ENCODE measurements around the gene CNTFR. TPM values are rescaled to one million over a fixed set of nuclear protein-coding genes. Genes with fewer than 3 reads are reported as not detected.

The CNTFR gene
- total RNA-seq, 1 donor from 2014 or later = 8.6 TPM

DNA sequence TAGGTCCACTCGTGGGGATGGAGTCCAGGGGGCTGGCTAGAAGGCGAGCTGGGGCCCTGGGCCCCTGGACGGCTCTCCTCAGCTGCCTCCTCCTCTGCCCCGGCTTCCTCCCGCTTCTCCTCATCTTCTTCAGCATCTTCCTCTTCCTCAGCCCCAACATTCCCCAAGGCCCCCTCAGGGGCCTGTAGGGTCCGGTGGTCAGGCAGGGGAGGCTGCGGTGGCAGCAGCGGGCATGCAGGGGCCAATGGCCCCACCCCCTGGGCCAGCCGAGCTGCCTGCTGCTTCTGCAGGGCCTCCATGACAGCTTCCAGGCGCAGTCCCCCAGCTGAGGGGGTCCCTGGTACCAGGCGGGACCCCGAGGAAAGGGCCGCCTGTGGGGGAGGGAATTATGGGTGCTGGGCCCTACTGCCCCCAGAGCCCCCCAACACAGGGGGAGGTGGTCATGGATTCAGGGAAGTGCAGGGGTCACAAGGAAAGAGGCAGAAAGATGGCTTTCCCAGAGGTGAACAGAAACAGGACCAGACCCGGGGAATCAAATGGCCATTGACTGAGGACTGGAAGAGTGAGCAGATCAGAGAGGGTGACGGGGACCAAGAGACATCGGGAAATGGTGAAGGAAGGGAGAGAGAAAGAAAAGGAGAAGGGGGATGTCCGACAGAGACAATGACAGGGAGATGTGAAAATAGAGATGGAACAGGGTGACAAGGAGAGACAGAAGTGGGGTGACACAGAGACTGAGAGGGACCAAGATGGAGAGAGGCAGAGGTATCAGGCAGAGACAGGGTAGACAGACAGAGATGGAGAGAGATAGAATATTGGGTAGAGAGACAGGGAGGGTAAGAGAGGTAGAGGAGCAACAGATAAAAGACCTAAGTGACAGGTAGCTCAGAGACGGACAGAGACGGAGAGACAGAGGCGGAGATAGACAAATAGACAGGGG lies 38.5 kb upstream of the CNTFR start:
- no peak overlapping the region for H3K27ac Mint-ChIP-seq
- Histone ChIP-seq H2AFZ (replicated peaks) (peak overlapping the region; percentile 75), H3K9me3 (ENCODE audit: low read depth) (no peaks in the 10 kb centered on the region), H3K27ac (no peak overlapping the region), H3K4me3 (peak overlapping the region; percentile 66), H3K36me3 (no peaks in the 10 kb centered on the region), H3K9ac (no peak overlapping the region), H3K4me1 (peaks cover 61% of the 10 kb centered on the region), H3K27me3 (peaks cover 70% of the 10 kb centered on the region), H4K20me1 (ENCODE audit: low read depth) (no peaks in the 10 kb centered on the region), H3K4me2 (peak overlapping the region; percentile 97), H3K79me2 (ENCODE audit: low read depth) (no peaks in the 10 kb centered on the region), H3F3A (ENCODE audit: low read depth) (peaks cover 39% of the 10 kb centered on the region)
- peaks cover 4% of the 10 kb centered on the region for H3K9me3 Mint-ChIP-seq
- no peaks in the 10 kb centered on the region for H3K36me3 Mint-ChIP-seq
- TF ChIP-seq EZH2 (IDR thresholded peaks at IDR 0.05) (no peak), EZH2phosphoT487 (IDR thresholded peaks at IDR 0.05) (no peak)
- TF ChIP-seq, protein P1, sequence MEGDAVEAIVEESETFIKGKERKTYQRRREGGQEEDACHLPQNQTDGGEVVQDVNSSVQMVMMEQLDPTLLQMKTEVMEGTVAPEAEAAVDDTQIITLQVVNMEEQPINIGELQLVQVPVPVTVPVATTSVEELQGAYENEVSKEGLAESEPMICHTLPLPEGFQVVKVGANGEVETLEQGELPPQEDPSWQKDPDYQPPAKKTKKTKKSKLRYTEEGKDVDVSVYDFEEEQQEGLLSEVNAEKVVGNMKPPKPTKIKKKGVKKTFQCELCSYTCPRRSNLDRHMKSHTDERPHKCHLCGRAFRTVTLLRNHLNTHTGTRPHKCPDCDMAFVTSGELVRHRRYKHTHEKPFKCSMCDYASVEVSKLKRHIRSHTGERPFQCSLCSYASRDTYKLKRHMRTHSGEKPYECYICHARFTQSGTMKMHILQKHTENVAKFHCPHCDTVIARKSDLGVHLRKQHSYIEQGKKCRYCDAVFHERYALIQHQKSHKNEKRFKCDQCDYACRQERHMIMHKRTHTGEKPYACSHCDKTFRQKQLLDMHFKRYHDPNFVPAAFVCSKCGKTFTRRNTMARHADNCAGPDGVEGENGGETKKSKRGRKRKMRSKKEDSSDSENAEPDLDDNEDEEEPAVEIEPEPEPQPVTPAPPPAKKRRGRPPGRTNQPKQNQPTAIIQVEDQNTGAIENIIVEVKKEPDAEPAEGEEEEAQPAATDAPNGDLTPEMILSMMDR (IDR thresholded peaks at IDR 0.05) = no peak
- H3K4me1 Mint-ChIP-seq = peaks cover 17% of the 10 kb centered on the region
- peak overlapping the region; percentile 82 for H3K4me3 Mint-ChIP-seq
- DNase-seq (ENCODE audit: low spot score) = no peak
- H3K27me3 Mint-ChIP-seq (ENCODE audit: insufficient read depth, low read depth) = peaks cover 49% of the 10 kb centered on the region

DNA sequence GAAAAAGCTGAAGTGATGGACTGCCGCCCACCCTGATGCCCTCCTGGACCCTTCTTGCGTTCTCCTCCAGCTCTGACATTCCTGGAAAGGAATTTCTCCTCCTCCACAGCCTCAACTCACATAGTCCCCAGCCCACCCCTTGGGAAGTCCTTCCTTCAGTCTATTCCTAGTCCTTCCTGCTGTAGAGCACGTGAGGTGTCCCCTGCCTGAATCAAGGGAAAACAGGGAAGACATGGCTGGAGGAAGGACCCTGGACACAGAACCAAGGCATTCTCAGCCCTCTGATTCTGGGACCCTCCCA lies 35.6 kb upstream of the CNTFR start:
- Mint-ChIP-seq H3K4me1 (peaks cover 26% of the 10 kb centered on the region), H3K9me3 (peaks cover 2% of the 10 kb centered on the region), H3K27ac (no peak overlapping the region), H3K27me3 (ENCODE audit: insufficient read depth, low read depth) (peaks cover 48% of the 10 kb centered on the region), H3K4me3 (peak overlapping the region; percentile 68), H3K36me3 (no peaks in the 10 kb centered on the region)
- Histone ChIP-seq H2AFZ (replicated peaks) (no peak overlapping the region), H3K4me2 (peak overlapping the region; percentile 67), H3K27ac (peak overlapping the region; percentile 92), H3K36me3 (no peaks in the 10 kb centered on the region), H3K9ac (no peak overlapping the region), H4K20me1 (ENCODE audit: low read depth) (no peaks in the 10 kb centered on the region), H3F3A (ENCODE audit: low read depth) (peaks cover 37% of the 10 kb centered on the region), H3K27me3 (peaks cover 56% of the 10 kb centered on the region), H3K4me3 (peak overlapping the region; percentile 35), H3K79me2 (ENCODE audit: low read depth) (no peaks in the 10 kb centered on the region), H3K4me1 (peaks cover 48% of the 10 kb centered on the region), H3K9me3 (ENCODE audit: low read depth) (no peaks in the 10 kb centered on the region)
- no peak for DNase-seq (ENCODE audit: low spot score)
- TF ChIP-seq EZH2phosphoT487 (IDR thresholded peaks at IDR 0.05) = no peak
- no peak for TF ChIP-seq EZH2 (IDR thresholded peaks at IDR 0.05)
- TF ChIP-seq, protein P1 (IDR thresholded peaks at IDR 0.05) = no peak

DNA sequence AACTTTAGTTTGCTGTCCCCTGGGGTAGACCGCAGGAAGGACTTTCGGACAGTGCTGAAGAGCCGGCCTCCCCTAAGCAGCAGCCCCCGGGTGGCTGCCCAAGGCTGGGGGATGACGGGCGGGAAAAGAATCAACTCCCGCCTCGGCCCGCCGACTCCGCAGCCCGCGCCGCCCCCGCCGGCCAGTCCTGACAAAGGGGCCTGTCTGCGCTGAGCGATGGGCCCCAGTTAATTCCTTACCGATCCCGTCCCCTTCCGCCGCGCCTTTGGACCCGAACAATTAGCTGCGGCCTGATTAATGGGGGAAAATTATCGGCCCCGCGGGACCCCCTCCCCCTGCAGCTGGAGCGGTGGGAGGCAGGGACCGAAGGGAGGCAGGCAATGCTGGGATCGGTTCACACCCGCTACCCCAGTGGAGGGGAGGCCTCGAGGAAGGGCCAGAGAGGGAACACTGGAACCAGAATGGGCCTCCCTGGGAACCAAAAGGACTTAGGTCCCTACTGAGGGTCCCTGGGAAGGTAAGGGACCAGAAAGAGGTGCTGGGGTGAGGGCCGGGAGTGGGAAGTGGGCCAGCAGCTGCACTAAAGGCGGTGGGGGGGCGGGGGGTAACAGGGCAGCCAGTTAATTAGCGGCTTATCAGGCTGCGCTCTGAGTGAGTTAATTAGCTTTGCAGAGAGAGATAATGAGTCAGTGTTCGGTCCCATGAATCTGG lies 35.1 kb upstream of the CNTFR start:
- Histone ChIP-seq H2AFZ (replicated peaks) (peak overlapping the region; percentile 66), H3K27me3 (peaks cover 51% of the 10 kb centered on the region), H3F3A (ENCODE audit: low read depth) (peaks cover 32% of the 10 kb centered on the region), H4K20me1 (ENCODE audit: low read depth) (no peaks in the 10 kb centered on the region), H3K9me3 (ENCODE audit: low read depth) (no peaks in the 10 kb centered on the region), H3K4me1 (peaks cover 48% of the 10 kb centered on the region), H3K4me2 (peak overlapping the region; percentile 67), H3K79me2 (ENCODE audit: low read depth) (no peaks in the 10 kb centered on the region), H3K36me3 (no peaks in the 10 kb centered on the region), H3K9ac (no peak overlapping the region), H3K4me3 (peak overlapping the region; percentile 35), H3K27ac (peak overlapping the region; percentile 92)
- peak; percentile 86 for DNase-seq (ENCODE audit: low spot score)
- Mint-ChIP-seq H3K9me3 (peaks cover 2% of the 10 kb centered on the region), H3K4me3 (no peak overlapping the region), H3K4me1 (peaks cover 28% of the 10 kb centered on the region), H3K36me3 (no peaks in the 10 kb centered on the region), H3K27me3 (ENCODE audit: insufficient read depth, low read depth) (peaks cover 43% of the 10 kb centered on the region), H3K27ac (no peak overlapping the region)
- peak; percentile 24 for TF ChIP-seq EZH2phosphoT487 (IDR thresholded peaks at IDR 0.05)
- peak; percentile 37 for TF ChIP-seq EZH2 (IDR thresholded peaks at IDR 0.05)
- TF ChIP-seq, protein P1 (IDR thresholded peaks at IDR 0.05) = no peak

All from neural progenitor cell (in vitro differentiated cells).